ENCODE measurements around the gene TMC6.

TMC6 gene

DNA sequence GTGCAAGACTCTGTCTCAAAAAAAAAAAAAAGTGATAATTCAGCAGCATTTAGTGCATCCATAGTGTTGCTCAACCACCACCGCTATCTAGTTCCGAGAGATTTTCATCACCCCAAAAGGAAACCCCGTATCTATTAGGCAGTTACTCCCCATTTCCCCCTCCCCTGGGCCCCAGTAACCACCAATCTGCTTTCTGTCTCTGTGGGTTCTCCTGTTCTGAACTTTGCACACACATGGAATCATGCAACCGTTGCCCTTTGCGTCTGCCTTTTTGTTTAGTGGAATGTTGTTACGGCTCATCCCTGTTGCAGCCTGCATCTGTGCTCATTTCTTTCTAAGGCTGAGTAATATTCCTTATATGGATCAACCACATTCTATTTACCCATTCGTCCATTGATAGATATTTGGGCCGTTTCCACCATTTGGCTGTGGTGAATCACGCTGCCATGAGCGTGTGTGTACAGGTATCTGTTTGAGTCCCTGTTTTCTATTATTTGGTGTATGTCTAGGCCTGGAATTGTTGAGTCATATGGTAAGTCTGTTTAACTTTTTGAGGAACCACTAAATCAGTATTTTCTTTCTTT is 31.1 kb upstream of the TMC6 start:
- Histone ChIP-seq H3K36me3 (ENCODE audit: control insufficient read depth, insufficient read depth, low read length) (no peaks in the 10 kb centered on the region), H3K4me3 (replicated peaks; ENCODE audit: low read depth, low read length) (no peak overlapping the region; the same call in 1 of the 2 replicates), H3K27me3 (replicated peaks; ENCODE audit: control insufficient read depth, insufficient read depth, low read length) (no peaks in the 10 kb centered on the region)
- TF ChIP-seq CTCF (IDR thresholded peaks at IDR 0.05; ENCODE audit: insufficient read depth, low read length, poor library complexity, severe bottlenecking), result no peak
- DNase-seq (ENCODE audit: extremely low read depth, insufficient read length), result no peak

DNA sequence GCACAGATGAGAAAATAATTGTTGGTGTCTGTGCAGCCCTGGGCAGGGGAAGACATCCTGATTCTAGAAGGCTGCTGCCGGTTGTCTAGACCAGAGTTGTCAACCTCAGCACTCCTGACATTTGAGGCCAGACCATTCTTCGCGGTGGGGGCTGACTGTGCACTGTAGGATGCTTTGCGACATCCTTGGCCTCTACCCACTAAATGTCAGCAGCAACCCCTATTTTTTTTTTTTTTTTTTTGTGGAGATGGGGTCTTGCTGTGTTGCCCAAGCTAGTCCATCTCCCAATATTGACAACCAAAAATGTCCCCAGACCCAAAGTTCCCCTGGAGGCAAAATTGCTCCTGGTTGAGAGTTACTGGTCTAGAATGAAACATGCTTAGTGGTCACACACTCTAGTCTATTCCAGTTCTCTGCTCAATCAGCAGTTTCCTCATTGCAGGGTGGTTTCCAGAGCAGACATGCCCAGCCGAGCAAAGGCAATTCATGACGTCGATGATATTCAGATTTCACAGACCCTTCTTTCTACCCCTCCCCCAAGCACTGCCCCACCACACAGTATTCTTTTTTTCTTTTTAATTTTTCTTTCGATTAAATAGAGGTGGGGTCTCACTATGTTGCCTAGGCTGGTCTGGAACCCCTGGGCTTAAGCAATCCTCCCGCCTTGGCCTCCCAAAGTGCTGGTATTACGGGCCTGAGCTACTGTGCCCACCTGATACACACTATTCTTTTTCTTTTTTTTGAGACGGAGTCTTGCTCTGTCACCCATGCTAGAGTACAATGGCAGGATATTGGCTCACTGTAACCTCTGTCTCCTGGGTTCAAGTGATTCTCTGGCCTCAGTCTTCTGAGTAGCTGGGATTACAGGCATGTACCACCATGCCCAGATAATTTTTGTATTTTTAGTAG is 26.6 kb upstream of the TMC6 start:
- Histone ChIP-seq H3K36me3 (ENCODE audit: control insufficient read depth, insufficient read depth, low read length) (no peaks in the 10 kb centered on the region), H3K27me3 (replicated peaks; ENCODE audit: control insufficient read depth, insufficient read depth, low read length) (no peaks in the 10 kb centered on the region), H3K4me3 (replicated peaks; ENCODE audit: low read depth, low read length) (no peak overlapping the region)
- peak; percentile 81 for DNase-seq (ENCODE audit: extremely low read depth, insufficient read length)
- TF ChIP-seq CTCF (IDR thresholded peaks at IDR 0.05; ENCODE audit: insufficient read depth, low read length, poor library complexity, severe bottlenecking), result no peak

DNA sequence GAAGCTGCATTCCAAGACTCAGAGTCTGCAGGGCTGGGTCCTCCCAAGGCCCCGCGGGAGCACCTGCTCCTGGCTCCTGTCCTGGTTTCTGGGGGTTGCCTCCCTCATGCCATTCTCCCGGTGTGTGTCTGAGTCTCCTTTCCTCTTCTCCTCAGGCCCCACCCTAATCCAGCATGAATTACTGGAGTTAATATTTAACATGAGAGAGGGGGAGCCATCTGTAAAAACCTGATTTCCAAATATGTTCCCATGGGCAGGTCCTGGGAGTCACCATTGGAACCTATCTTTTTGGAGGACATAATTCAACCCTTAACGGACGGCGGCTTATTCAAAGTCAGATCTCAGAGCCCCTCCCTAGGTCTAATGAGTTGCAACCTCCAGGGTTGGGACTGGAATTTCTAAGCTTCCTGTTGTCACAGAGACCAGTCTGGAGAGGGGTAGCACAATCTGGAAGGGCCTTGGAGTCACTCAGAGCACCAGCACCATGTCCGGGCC is 23.0 kb upstream of the TMC6 start:
- H3K27me3 ChIP-seq (replicated peaks; ENCODE audit: control insufficient read depth, insufficient read depth, low read length), result no peaks in the 10 kb centered on the region
- no peak overlapping the region for H3K4me3 ChIP-seq (replicated peaks; ENCODE audit: low read depth, low read length)
- no peaks in the 10 kb centered on the region for H3K36me3 ChIP-seq (ENCODE audit: control insufficient read depth, insufficient read depth, low read length)
- DNase-seq (ENCODE audit: extremely low read depth, insufficient read length), result no peak
- no peak for TF ChIP-seq CTCF (IDR thresholded peaks at IDR 0.05; ENCODE audit: insufficient read depth, low read length, poor library complexity, severe bottlenecking)

DNA sequence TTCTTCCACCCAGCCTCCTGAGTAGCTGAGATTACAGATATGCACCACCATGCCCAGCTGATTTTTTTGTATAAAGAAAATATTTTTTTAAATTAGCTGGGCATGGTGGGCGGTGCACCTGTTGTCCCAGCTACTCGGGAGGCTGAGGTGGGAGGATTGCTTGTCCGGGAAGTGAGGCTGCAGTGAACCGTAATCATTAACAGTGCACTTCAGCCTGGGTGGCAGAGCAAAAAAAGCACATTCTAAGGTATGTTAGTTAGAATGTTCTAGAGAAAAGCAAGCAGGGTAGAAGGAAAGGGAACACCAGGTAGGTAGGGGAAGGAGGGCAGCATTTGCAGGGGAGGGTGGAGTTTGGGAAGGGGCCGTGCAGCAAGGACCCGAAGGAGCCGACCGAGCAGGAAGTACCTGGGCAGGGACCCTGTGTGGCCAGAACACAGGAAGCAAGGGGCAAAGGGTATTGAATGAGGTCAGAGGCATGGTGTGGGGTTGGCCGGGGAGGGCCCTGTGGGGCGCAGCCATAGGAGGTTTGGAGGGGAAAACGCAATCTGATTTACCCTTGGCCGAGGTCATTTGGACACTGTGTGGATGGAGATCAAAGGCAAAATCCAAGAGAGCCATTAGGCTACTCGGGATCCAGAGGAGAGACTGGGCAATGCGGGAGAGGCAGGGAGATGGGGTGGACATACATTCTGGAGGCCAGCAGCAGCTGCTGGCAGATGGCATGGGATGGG is 19.9 kb upstream of the TMC6 start:
- Histone ChIP-seq H3K27me3 (replicated peaks; ENCODE audit: control insufficient read depth, insufficient read depth, low read length) (no peaks in the 10 kb centered on the region), H3K4me3 (replicated peaks; ENCODE audit: low read depth, low read length) (no peak overlapping the region), H3K36me3 (ENCODE audit: control insufficient read depth, insufficient read depth, low read length) (no peaks in the 10 kb centered on the region)
- TF ChIP-seq CTCF (IDR thresholded peaks at IDR 0.05; ENCODE audit: insufficient read depth, low read length, poor library complexity, severe bottlenecking), result no peak
- DNase-seq (ENCODE audit: extremely low read depth, insufficient read length), result no peak

DNA sequence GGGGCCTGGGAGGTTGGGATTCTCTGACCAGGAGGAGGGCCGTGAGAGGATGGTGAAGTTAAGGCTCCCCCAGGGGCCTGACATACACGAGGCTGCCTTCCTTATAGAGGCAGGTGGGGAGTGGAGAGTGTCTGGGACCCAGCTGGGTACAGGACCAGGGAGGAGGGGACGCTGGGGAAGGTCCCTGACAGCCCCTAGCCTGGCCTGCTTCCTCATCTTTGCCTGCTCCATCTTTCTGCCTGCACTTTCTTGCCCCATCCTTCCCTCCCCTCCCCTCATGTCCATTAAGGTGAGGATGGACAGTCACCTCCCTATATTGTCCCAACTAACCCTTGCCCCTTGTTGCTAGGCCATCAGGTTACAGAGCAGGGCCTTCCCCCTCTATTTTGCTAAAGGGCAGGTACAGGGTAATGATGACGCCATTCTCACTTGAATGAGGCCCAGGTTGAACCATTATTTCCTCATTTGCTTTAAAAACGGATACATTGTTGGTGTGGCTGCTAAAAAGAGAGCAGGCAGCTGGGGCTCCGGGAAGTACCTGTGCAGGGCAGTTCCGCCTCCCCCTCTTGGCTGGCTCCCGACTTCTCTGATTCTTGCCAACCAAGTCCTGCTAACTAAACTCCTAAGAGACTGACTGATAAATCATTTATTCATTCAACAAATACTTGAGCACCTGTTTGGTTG is 18.9 kb upstream of the TMC6 start:
- no peak for TF ChIP-seq CTCF (IDR thresholded peaks at IDR 0.05; ENCODE audit: insufficient read depth, low read length, poor library complexity, severe bottlenecking)
- H3K36me3 ChIP-seq (ENCODE audit: control insufficient read depth, insufficient read depth, low read length), result no peaks in the 10 kb centered on the region
- no peak overlapping the region for H3K4me3 ChIP-seq (replicated peaks; ENCODE audit: low read depth, low read length)
- no peaks in the 10 kb centered on the region for H3K27me3 ChIP-seq (replicated peaks; ENCODE audit: control insufficient read depth, insufficient read depth, low read length)
- peak; percentile 75 for DNase-seq (ENCODE audit: extremely low read depth, insufficient read length)
